K562 (cell line): ENCODE data around the gene SRSF1. TPM values are rescaled to one million over a fixed set of nuclear protein-coding genes. Genes with fewer than 3 reads are reported as not detected.

Experiments used
- E2F3 ChIP-seq: fragments of 250-450 bp; sonication (Bioruptor Pico); IDR thresholded peaks from 2 replicates; pipeline ENCODE4 v1.4.0; 2020; ENCODE audit warnings: mild to moderate bottlenecking
- FIP1L1 ChIP-seq: fragments of 200-400 bp; formaldehyde crosslinking; IDR thresholded peaks from 2 replicates; pipeline ENCODE4 v1.6.1; 2018; ENCODE audit warnings: mild to moderate bottlenecking, low read depth, low read length; ENCODE audit not compliant: poor library complexity, severe bottlenecking
- MECOM ChIP-seq: fragments of 250-450 bp; sonication (Bioruptor Pico); IDR thresholded peaks from 2 replicates; pipeline ENCODE4 v1.8.0; 2022; ENCODE audit warnings: inconsistent platforms
- MYC ChIP-seq, 2 experiments: fragments of 250-450 bp in 1 of 2; sonication (Bioruptor Pico) in 1 of 2; IDR thresholded peaks; 2 replicates each; pipeline versions ENCODE4 v1.5.1 to v1.6.1; 2012 to 2021; ENCODE audit warnings: low read depth in 2 of 2, borderline replicate concordance in 1 of 2, improper control_type of control experiment in 1 of 2, low read length in 1 of 2, mild to moderate bottlenecking in 1 of 2, moderate library complexity in 1 of 2
- SIRT6 ChIP-seq: IDR thresholded peaks from one replicate; pipeline ENCODE4 v1.6.1; 2012; ENCODE audit warnings: low read depth, mild to moderate bottlenecking, control low read depth, inconsistent platforms, low read length, moderate library complexity
- SMARCA5 ChIP-seq: fragments of 450-650 bp; IDR thresholded peaks from 2 replicates; pipeline ENCODE4 v1.6.1; 2016
- SMARCC2 ChIP-seq: fragments of 450-650 bp; IDR thresholded peaks from 2 replicates; pipeline ENCODE4 v1.6.1; 2017; ENCODE audit warnings: antibody characterized with exemption, moderate library complexity, mild to moderate bottlenecking, low read depth
- SREBF1 ChIP-seq: fragments of 150-350 bp; IDR thresholded peaks from 2 replicates; pipeline ENCODE4 v1.6.1; 2014; ENCODE audit warnings: antibody characterized with exemption, low read depth, low read length, borderline replicate concordance
- SRSF7 ChIP-seq: fragments of 200-400 bp; formaldehyde crosslinking; optimal IDR thresholded peaks from 2 replicates; pipeline ENCODE3; 2017; ENCODE audit warnings: mild to moderate bottlenecking, low read depth, low read length
- ZNF311 ChIP-seq: fragments of 250-450 bp; sonication (Bioruptor Pico); IDR thresholded peaks from 2 replicates; pipeline ENCODE4 v1.4.0; 2020; ENCODE audit warnings: mild to moderate bottlenecking, moderate library complexity
- ZNF431 ChIP-seq: sonication (generic); formaldehyde crosslinking; IDR thresholded peaks from 2 replicates; pipeline ENCODE4 v1.8.0; 2022; ENCODE audit warnings: mild to moderate bottlenecking, missing genetic modification reagents
- ZNF707 ChIP-seq: fragments of 250-450 bp; sonication (Bioruptor Pico); conservative IDR thresholded peaks from 2 replicates; pipeline ENCODE4 v1.8.0; 2022; ENCODE audit warnings: inconsistent platforms, mild to moderate bottlenecking, moderate library complexity
- ZNF75A ChIP-seq: fragments of 450-650 bp; formaldehyde crosslinking; IDR thresholded peaks from 2 replicates; pipeline ENCODE4 v1.4.0; 2020; ENCODE audit warnings: mild to moderate bottlenecking
- ZNF830 ChIP-seq: fragments of 250-450 bp; sonication (Bioruptor Pico); IDR thresholded peaks from 2 replicates; pipeline ENCODE4 v1.5.0; 2021; ENCODE audit warnings: mild to moderate bottlenecking
- polyA plus RNA-seq, 8 experiments: library from polyadenylated mRNA; depleted of rRNA in 4 of 8; stranded (reverse) in 5 of 8; unstranded in 3 of 8; fragments of >200 nt; fragmentation: Nextera tagmentation in 2 of 8; fragmentation: Illumina TruSeq in 1 of 8; extraction: Ambion mirVana in 2 of 8; extraction: Trizol in 1 of 8; gene quantifications; 2 replicates each; pipeline versions ENCODE4 v1.2.1 to v1.2.3, GENCODE V29; 2011 to 2014; ENCODE audit warnings: inconsistent platforms in 1 of 8, missing spikeins in 1 of 8
- total RNA-seq, 7 experiments: library from RNA; depleted of rRNA in 6 of 7; stranded (reverse); fragments of >200 nt in 6 of 7; fragmentation: Illumina TruSeq in 2 of 7; extraction: Trizol in 2 of 7; gene quantifications; 2 replicates each; pipeline versions ENCODE4 v1.2.1 to v1.2.3, GENCODE V29; 2011 to 2021; ENCODE audit warnings: low replicate concordance in 1 of 7
- TF ChIP-seq, protein P1 (sequence below): fragments of 250-450 bp; sonication (Bioruptor Pico); IDR thresholded peaks from 2 replicates; pipeline ENCODE4 v1.5.0; 2022; ENCODE audit warnings: mild to moderate bottlenecking
- TF ChIP-seq, protein P2 (sequence below), 2 experiments: fragments of 150-350 bp in 1 of 2; IDR thresholded peaks; 2 replicates each; pipeline ENCODE4 v1.6.1; 2012 to 2016; ENCODE audit warnings: low read depth in 2 of 2, low read length in 2 of 2, mild to moderate bottlenecking in 1 of 2, moderate library complexity in 1 of 2

SRSF1 gene
- total and polyA plus RNA-seq, 9 of the 15 experiments (the other 6 are each of a cell fraction or from before 2014, with no cell fraction given): 77.8 to 559 (median 442) TPM

DNA sequence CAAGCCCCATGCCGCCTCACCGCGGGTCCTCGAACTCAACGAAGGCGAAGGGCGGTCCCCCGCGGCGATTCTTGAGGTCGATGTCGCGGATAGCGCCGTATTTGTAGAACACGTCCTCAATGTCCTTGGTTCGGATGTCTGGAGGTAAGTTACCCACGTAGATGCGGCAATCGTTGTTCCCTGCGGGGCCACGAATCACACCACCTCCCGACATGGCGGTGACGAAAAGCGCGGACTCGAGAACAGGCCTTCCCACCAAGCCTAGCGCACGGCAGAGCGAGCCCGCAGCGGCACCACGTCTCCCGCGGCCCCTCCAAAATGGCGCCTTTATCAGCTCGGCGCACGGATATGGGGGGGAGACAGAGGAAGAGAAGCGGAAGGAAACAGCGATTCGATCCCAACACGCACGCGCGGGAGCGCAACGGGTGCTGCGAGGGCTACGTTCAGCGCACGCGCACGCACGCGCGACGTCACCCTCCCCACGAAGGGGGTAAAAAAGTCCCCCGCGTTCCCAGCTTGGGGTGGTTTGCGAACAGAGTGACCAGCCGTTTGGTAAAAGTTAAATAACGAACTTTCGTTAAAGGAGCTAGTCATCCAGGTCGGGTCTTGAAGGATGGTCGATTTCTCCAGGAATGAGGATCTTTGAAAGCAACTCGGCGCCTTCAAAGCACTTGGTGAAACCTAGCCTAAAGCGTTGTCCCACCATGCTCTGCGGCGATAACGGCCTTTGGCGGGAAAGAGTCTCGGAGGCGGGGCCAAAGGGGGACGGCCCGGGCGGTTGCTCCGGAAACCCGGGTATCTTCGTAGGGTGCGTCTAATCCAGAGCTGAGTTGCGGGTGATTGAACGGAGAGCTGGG lies at the start of gene SRSF1 (continued):
- TF ChIP-seq, protein P1, sequence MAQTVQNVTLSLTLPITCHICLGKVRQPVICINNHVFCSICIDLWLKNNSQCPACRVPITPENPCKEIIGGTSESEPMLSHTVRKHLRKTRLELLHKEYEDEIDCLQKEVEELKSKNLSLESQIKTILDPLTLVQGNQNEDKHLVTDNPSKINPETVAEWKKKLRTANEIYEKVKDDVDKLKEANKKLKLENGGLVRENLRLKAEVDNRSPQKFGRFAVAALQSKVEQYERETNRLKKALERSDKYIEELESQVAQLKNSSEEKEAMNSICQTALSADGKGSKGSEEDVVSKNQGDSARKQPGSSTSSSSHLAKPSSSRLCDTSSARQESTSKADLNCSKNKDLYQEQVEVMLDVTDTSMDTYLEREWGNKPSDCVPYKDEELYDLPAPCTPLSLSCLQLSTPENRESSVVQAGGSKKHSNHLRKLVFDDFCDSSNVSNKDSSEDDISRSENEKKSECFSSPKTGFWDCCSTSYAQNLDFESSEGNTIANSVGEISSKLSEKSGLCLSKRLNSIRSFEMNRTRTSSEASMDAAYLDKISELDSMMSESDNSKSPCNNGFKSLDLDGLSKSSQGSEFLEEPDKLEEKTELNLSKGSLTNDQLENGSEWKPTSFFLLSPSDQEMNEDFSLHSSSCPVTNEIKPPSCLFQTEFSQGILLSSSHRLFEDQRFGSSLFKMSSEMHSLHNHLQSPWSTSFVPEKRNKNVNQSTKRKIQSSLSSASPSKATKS (CRISPR knock-in tag): no peak
- TF ChIP-seq SRSF7: no peak
- no peak for TF ChIP-seq ZNF707 (CRISPR knock-in tag)
- peak; percentile 100 for TF ChIP-seq E2F3
- no peak for TF ChIP-seq SIRT6
- TF ChIP-seq SMARCA5: no peak
- TF ChIP-seq ZNF830: 0 out of 2 replicates have a peak, but pooled peaks have one; percentile 71
- TF ChIP-seq MECOM: no peak
- TF ChIP-seq SREBF1: no peak
- no peak for TF ChIP-seq SMARCC2
- TF ChIP-seq, protein P2, sequence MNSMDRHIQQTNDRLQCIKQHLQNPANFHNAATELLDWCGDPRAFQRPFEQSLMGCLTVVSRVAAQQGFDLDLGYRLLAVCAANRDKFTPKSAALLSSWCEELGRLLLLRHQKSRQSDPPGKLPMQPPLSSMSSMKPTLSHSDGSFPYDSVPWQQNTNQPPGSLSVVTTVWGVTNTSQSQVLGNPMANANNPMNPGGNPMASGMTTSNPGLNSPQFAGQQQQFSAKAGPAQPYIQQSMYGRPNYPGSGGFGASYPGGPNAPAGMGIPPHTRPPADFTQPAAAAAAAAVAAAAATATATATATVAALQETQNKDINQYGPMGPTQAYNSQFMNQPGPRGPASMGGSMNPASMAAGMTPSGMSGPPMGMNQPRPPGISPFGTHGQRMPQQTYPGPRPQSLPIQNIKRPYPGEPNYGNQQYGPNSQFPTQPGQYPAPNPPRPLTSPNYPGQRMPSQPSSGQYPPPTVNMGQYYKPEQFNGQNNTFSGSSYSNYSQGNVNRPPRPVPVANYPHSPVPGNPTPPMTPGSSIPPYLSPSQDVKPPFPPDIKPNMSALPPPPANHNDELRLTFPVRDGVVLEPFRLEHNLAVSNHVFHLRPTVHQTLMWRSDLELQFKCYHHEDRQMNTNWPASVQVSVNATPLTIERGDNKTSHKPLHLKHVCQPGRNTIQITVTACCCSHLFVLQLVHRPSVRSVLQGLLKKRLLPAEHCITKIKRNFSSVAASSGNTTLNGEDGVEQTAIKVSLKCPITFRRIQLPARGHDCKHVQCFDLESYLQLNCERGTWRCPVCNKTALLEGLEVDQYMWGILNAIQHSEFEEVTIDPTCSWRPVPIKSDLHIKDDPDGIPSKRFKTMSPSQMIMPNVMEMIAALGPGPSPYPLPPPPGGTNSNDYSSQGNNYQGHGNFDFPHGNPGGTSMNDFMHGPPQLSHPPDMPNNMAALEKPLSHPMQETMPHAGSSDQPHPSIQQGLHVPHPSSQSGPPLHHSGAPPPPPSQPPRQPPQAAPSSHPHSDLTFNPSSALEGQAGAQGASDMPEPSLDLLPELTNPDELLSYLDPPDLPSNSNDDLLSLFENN (IDR thresholded peaks at IDR 0.05; ENCODE audit: low read depth in 2 of 2, low read length in 2 of 2): 0 out of 4 replicates have a peak, but pooled peaks of 1 of the 2 experiments have one; percentile 54
- TF ChIP-seq MYC (IDR thresholded peaks at IDR 0.05; ENCODE audit: low read depth, low read length): peak; percentile 92
- TF ChIP-seq MYC (CRISPR knock-in tag; IDR thresholded peaks at IDR 0.05; ENCODE audit: borderline replicate concordance, low read depth): peak; percentile 88; the same call in 1 of the 2 replicates
- peak; percentile 66; the same call in 1 of the 2 replicates for TF ChIP-seq ZNF431
- TF ChIP-seq ZNF75A (CRISPR knock-in tag): 0 out of 2 replicates have a peak, but pooled peaks have one; percentile 20
- TF ChIP-seq FIP1L1: peak; percentile 55
- no peak; the same call in 1 of the 2 replicates for TF ChIP-seq ZNF311 (CRISPR knock-in tag)
